GM19023 (cell line): Measurements from ENCODE around the gene GRAMD1B.

Experiments
- ATAC-seq: cut with Tn5 transposase; IDR thresholded peaks from one replicate; pipeline ENCODE4 v1.9.1; 2021; ENCODE audit warnings: mild to moderate bottlenecking, moderate library complexity; ENCODE audit not compliant: unreplicated experiment

Gene GRAMD1B

GRCh38 chr11:123473941-123474677 is 44.0 kb downstream of the GRAMD1B start:
- ATAC-seq = no peak

- no peak for ATAC-seq
Measured at GRCh38 chr11:123474994-123475393, 44.9 kb downstream of the GRAMD1B start.

DNA sequence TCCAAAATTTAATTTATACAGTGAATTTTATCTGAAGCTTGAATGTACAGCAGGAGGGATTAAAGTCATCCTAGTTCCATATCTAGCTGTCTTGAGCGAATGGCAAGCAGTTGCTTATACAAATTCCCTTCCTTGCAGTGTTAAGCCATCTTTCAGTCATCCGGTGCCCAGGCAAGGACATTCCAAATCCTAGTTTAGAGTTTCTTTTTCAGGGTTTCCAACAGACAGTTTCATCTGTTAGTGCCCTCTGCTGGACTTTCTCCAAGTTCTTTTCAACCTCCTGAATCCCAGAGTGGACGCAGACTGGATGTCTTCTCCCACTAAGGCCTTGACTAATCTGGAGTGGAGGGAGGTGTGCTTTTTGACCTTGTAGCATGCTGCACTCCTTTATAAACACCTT is 45.4 kb downstream of the GRAMD1B start:
- no peak for ATAC-seq

- ATAC-seq = no peak
Measured at GRCh38 chr11:123477205-123477907, 47.3 kb downstream of the GRAMD1B start.

- ATAC-seq = no peak
Measured at GRCh38 chr11:123478352-123478987, 48.4 kb downstream of the GRAMD1B start.

DNA sequence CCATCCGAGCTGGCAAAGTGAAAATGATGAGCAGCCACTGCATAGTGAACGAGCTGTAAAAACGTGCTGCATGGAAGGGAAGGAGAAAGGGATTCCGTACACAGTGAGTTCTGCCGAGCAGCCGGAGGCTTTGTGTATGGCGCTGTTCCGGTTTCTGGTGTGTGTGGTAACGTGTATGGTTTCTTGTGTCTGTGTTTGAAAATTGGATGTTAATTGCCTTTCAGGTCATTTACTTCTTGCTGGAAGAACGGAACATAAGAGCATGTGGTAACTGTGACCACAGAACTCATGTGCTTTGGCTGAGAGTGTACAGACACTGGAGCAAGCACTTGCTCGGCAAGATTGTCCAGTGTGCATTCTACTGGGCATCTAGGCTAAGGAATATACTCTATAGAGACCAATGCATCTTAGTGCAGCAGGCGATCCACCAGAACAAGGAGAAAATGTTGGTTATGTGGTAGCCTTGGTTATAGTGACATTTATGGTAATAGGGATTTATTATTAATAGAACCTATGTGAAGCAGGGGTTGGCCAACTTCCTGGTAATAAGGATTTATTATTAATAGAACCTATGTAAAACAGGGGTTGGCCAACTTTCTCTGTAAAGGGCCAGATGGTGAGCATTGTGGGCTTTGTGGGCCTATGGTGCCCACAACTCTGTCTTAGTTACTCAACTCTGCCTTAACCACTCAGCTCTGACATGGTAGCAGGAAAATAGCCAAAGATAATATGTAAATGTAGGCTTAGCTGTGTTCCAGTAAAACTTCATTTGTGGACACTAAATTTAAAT is 49.2 kb downstream of the GRAMD1B start:
- ATAC-seq = peak; percentile 52

GRCh38 chr11:123480290-123480815 is 50.3 kb downstream of the GRAMD1B start:
- ATAC-seq = peak; percentile 43

GRCh38 chr11:123480882-123481281 is 50.8 kb downstream of the GRAMD1B start:
- ATAC-seq = no peak

GRCh38 chr11:123481640-123482039 is 51.6 kb downstream of the GRAMD1B start:
- no peak for ATAC-seq

- ATAC-seq = no peak
Measured at GRCh38 chr11:123482218-123482617, 52.1 kb downstream of the GRAMD1B start.

DNA sequence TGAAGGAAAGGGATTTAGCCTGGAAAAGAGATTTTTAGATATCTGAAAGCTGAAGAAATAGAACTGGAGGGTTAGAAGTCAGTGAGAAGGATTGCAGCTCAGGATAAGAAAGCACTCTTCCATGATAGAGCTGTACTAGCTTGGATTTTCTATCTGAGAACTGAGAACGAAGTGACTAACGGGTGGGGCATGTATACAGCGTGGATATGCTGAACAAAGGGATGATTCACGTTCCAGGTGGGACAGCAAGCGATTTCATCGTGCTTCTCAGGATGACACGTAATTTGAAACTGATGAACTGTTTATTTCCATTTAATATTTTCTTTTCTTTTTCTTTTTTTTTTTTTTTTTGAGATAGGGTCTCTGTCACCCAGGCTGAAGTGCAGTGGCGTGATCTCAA is 53.0 kb downstream of the GRAMD1B start:
- ATAC-seq = no peak

DNA sequence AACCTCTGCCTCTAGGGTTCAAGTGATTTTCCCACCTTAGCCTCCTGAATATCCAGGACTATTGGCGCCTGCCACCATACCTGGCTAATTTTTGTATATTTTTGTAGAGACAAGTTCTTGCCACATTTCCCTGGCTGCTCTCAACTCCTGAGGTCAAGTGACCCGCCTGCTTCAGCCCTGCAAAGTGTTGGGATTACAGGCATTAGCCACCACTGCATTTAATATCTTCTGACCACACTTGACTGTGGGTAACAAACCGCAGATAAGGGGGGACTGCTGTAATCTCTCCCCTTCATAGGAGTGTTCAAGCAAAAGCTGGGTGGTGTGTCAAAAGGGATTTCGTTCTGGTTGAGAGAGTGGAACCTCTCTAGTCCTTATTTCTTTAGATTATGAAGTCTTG is 53.4 kb downstream of the GRAMD1B start:
- no peak for ATAC-seq

GRCh38 chr11:123484448-123484847 is 54.4 kb downstream of the GRAMD1B start:
- ATAC-seq = no peak

- no peak for ATAC-seq
Measured at GRCh38 chr11:123487157-123487744, 57.2 kb downstream of the GRAMD1B start.

DNA sequence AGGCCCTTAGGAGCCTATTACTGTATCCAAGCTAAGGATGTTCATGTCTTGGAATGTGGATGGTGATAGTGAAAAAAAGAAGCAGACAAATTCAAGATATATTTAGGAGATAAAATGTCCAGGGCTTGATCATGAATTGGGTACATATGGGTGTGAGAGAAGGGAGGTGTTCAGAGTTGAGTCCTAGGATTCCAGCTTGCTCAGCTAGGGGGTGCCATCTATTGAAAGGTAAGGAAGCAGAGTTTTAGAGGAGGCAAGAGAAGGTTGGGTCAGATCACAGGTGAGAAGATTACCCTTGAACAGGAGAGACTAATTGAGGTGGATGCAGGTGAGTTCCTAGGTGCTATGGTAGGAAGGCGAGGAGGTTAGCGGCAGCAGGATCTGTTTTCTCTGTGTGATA is 60.5 kb downstream of the GRAMD1B start:
- no peak for ATAC-seq

- ATAC-seq = no peak
Measured at GRCh38 chr11:123491241-123491640, 61.2 kb downstream of the GRAMD1B start.

- no peak for ATAC-seq
Measured at GRCh38 chr11:123493349-123494063, 63.4 kb downstream of the GRAMD1B start.

DNA sequence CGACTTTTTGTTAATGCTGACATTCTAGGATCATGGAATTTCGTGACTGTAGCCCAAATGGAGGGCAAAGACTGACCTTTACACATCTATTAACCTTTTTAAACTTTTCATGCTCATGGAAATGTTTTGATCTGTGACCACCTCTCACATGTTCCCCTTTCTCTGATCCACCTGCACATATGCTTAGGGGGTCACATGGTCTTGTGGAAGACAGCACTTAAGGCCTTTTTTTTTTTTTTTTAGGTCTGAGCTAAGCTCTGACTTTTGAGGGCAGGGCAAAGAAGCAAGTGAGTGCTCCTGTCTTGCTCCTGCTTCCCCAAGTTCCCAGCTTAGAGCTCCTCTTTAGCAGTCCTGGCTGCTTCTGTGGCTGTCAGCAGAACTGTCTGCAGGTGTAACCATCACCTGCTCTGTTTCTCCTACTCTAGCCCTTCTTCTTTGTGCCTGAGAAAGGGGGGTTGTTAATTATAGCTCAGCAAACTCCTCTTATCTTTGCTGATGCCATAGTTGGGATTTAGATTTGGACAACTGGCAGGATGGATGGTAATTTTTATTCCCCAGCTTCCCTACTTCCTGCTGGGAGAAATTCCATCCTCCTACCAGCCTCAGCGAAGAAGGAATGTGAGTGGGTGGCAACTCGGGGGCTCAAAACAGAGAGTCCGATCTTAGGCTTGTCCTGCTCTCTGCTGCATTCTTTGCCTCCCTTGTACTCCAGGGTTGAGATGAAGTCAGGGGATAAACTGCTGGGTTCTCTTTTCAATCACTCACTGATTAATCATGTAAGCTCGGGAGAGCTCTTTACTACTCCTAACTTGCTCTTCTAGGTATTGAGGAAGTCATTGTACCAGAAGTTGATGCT is 64.4 kb downstream of the GRAMD1B start:
- ATAC-seq = no peak

DNA sequence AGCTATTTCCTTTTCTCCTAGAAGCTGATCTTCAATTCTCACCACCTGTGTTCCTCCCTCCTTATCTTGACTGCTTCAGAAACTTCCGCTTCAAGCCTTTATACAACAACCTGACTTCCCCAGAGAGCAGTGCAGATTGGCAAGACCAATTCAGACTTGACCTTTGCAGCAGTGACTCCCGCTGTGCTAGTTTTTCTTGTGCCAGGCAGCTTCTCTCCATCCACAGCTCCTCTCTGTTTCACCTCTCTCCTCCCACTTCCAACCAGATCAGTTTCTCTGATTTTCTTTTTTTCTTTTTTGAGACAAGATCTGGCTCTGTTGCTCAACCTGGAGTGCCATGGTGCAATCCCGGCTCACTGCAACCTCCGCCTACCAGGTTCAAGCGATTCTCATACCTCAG is 74.3 kb downstream of the GRAMD1B start:
- ATAC-seq = no peak
